Anterior cingulate cortex (tissue), 58 donors: ENCODE measurements around the gene EML6.
"Not testable (repeated sequence)": the region's sequence is repeated elsewhere in the genome, so short reads cannot be mapped to it uniquely, and the experiment has no call there.

ENCODE experiments used
- DNase-seq, 58 donors: peaks; one replicate each; lab custom pipeline; 2025; lab: John Stamatoyannopoulos, UW

Gene EML6

DNA sequence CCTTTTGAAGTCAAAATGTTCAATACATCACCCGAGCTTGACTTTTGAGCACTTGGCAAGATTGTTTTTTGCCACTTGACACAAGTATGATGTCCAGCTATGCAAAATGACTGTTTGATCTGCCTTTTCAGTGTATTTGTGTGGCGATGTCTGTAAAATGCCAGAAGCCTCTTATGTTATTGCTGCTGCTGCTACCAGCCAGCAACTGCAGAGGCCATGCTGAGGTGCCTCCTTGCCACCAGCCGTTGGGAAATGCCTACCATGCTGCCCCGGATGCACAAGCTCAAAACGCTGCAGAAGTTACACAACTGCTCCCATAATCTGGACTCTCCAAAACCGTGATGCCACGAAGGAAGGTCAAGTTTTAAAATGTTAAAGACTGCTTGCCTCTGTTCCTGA lies 246.5 kb downstream of the EML6 start:
- no peak for DNase-seq

DNA sequence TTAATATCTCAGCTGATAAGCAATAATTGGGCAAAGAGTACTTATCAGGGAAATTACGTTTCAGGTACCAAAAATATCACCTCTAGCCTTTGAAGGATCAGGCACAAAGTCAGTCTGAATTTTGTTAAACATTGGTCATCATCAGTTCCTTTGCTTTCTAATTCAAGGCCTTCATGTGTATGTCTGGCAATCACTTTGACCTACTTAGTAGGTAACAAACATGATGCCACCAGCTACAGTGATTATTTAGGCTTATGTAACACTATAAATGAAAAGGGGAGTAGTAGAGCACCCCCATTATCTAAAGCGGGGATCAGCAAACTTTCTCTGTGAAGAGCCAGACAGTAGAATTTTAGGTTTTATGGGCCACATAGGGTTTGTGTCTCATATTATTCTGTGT lies 251.7 kb downstream of the EML6 start:
- DNase-seq: no peak

DNA sequence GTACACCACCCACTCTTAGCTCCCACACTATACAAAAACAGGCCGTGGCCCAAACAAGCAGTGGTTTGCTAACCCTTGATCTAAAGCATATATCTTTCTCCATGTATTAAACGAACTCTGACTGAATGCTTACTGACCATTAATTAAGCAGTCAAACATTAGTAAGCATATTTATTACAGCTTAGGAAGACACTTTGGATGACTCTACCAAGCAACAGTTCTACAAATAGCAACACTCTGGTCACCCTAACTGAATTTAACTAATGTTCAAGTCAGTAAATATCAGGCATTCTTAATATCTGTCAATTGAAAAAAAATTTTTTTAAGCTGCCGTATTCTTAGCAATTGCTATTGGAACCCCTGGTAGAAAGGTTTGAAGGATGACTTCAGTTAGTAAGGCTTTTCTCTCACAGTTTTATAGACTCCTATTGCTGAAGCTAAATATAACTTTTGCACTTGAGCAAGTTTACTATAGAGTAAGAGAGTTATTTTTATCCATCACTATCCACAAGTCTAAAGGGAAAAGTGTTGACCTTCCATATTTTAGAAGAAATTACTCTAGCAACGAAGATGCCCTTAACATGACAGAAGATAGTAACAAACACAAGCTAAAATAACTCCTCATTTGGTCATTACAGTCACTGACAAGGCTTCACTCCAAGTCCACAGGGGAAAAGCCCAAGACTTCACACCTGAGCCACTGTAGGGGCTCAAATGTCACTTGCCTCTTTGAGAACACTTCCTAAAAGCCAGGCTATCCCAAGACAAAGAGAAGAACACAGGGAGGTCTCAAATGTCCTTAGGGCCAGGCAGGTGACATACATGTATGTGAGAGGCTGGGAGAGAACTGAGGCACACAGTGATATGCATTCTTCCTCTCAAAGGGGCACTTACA lies 252.4 kb downstream of the EML6 start:
- no peak for DNase-seq

DNA sequence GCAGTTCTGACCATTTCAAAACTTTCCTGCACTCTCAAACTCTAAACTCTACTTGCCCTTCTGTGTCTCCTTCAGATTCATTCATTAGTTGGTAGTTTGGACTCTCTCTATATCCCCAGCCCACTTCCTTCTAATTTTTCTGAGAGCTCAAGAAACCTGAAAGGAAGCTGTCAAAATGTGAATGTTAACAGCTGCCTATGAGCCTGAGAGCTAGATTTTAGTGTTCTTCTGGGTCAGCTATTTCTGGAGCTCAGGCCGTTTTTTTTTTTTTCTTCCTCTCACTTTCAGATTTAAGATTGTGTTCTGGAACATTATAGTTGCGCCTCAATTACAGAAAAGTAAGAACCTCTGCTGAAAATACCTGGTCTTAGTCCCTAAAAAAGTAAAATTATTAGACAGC lies 253.7 kb downstream of the EML6 start:
- no peak for DNase-seq

DNA sequence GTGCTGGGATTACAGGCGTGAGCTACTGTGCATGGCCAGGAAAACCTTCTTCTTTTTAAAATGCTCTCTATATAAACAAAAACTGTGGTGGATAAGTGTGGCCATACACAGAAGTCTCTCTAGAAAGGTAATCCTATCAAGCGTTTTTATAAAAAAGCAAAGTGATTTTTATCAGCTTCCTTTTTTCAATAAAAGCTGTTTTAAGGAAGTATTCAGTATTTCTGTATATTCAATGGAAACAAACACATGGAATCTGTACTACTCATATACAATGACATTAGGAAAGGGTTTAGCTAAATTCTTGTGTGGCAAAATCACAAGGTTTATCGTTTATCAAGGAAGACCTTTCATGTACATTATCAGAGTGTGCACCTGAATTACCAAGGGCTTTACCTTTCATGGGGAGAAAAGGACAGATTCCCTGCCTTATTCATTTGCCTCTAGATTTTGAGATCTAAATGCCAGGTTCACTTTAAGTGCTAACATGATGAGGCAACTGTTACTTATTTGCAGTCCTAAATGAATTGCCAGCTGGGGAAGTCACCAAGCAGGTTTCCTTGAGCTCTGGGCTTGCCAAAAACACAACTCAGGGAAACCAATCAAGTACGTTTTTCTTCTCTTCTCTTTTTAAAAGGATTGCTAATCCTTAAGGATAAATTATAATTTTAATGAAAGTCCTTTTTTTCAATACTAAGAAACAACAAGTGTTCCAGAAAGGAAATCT lies 256.0 kb downstream of the EML6 start:
- DNase-seq: peak in 1 of 58 donors; percentile 28

DNA sequence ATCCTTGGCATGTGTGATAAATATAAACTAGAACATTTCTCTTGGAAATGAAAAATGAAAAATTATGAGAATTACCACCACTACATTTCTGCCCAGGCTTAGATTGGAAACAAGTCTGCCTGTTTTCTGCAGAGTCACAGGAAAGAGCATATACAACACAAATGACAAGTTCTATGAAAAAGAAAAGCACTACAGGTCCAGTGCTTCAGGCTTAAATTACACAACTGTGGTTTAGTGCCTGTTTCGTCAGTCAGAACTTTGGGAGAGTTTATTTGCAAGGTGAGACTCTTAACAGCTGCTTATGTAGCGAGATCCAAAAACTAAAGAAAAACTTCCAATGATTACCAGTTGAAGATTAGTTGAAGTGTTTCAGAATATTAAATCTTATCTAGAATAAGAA lies 257.9 kb downstream of the EML6 start:
- DNase-seq: no peak

DNA sequence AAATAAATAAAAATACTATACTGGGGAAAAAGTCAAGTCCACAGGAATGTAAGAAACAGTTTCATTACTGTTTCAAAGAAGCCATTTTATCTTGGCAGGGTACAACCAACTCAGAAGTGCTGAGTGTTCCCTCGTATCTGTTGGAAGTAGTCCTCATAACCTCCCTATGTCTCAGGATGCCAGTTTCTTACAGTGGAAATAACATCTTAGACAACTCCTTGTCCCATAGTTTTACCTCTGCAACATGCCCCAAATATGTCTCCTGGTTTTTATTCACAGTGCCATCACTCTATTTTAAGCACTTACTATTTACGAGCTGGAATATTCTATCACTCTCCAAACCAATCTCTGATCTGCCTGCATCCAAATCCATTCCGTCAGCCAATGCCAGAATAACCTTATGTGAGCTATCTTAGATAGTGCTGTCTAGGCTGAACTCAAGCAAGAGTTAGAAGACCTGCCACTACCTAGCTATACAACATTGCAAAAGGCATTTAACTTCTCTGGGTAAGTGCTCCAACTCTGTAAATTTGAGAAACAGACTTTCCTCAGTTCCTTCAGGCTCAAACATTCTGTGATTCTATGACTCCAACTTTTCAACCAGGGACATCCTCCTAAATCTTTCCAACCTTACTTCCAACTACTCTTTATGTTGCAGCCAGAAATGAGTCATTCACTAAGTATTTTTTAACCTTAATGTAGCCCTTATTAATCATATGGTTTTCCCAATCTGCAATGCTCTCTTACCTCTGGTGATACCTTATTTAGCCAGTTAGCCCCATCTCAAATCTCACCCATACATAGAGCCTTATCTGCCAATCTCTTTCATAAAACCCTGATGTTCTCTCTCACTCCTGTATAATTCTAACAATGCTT lies 260.1 kb downstream of the EML6 start:
- no peak for DNase-seq

DNA sequence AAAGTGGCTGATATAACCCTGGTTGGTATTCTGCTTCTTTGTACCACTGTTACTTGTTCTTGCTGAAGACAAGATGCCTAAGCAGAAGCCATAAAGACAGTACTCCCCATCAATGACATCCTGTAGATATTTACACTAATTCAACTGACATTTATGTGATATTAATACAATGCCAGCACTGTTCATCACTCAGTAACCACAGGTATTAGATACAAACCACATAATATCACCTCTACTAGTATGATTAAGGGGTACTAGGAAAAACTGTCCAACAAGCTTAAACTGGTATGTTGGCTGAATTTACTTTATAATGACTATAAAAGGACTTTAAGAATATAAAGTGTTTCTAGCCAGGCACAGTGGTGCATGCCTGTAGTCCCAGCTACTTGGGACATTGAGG lies 261.0 kb downstream of the EML6 start:
- no peak for DNase-seq

DNA sequence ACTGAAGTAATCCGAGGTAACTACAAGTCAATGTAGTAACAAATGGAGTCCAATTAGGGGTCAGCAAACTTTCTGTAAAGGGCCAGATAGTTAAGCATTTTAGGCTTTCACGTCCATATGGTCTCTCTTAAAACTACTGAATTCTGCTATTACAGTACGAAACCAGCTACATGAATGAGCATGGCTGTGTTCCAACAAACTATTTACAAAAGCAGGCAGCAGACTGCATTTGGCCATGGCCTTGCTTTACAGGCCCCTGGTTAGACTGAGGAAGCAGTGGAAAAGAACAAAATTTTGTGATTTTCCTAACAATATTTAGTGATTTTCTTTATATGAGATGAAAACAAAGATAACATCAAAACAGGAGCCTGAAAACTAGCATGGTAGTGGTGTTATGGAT lies 262.8 kb downstream of the EML6 start:
- no peak for DNase-seq

DNA sequence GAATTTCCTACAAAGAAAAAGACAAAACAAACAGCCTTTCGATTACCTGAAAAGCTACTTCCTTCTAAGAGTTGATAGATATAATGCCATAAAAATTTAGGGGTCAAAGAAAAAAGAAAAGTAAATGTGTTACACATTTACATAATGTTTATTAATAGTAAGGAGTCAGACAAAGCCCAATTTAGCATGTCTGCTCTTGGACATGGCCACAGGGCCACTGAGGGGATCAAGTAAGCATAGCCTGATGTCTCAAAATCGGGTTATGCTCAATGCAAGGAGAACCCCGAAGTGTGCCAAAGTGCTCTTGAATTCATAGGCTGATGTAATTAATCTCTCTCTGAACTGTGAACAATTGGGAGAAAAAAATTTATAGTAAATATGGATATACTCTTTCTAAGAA lies 265.1 kb downstream of the EML6 start:
- no peak for DNase-seq

DNA sequence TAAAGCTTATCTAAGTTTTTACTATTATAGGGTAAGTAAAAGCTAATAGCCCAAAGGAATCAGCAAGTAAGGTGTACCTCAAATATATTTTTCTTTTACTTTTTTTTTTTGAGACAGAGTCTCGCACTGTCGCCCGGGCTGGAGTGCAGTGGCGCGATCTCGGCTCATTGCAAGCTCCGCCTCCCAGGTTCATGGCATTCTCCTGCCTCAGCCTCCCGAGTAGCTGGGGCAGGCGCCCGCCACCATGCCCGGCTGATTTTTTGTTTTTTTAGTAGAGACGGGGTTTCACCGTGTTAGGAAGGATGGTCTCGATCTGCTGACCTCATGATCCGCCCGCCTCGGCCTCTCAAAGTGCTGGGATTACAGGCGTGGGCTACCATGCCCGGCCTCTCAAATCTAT lies 267.2 kb downstream of the EML6 start:
- DNase-seq: not testable (repeated sequence)

DNA sequence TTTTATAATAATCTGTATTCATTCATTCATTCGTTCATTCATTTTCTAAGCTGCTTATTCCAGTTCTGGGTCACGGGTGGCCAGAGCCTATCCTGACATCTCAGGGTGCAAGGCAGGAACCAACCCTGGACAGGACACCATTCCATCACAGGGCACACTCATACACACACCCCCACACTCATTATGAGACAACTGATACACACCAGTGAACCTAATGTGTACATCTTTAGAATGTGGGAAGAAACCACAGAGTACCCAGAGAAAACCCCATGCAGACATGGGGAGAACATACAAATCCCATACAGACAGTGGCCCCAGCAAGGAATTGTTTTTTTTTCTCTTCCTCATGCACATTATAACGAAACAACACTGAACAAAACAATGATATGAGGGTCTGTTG lies 272.1 kb downstream of the EML6 start:
- no peak for DNase-seq

DNA sequence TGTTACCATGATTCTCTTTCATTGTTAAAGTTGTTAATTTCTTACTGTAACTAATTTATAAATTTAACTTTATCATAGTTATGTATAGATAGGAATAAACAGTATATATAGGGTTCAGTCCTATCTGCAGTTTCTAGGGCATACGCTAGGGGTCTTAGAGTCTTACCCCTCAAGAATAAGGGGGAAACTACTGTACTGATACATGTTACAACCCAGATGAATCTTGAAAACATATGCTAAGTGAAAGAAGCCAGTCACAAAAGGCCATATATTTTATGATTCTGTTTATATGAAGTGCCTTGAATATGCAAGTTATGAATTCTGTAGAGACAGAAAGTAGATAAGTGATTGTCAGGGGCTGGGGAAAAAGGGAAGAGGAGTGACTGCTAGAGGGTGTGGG lies 274.4 kb downstream of the EML6 start:
- DNase-seq: no peak

DNA sequence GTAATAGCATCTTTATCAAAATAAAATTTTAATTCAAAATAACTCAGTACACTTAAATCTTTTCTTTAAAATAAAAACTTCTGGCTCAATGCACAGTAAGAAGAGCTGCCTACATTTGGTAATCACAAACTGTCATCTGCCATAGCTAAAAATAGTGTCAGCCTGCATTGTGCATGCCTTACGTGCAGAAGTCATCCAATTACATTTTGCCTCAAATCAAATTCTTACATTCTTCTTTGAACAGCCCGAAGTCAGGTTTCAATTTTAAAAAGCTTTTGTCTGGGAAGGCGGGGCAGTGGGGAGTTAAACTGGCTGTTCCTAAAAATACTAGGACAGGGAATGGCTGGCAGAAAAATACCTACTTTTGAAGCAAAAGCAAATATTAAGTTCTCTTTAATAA lies 275.7 kb downstream of the EML6 start:
- peak in 4 of 58 donors; percentile 15 to 47 (median 22) for DNase-seq

DNA sequence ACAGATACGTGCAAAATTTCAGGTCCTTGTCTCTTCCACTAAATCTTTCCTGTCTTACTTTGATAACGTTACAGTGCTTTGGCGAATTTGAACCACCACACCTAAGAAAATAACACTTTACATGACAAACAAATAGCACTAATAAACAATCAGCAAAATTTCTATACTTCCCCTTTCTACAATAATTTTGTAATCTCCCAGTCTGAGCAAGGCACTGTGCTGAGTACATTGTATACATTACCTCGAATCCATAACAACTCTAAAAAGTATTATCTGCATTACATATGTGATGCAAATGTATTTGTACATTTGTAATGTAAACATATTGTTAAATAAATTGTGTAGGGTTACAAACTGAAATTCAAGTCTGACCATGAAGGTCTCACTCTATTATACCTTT lies 276.9 kb downstream of the EML6 start:
- DNase-seq: no peak

DNA sequence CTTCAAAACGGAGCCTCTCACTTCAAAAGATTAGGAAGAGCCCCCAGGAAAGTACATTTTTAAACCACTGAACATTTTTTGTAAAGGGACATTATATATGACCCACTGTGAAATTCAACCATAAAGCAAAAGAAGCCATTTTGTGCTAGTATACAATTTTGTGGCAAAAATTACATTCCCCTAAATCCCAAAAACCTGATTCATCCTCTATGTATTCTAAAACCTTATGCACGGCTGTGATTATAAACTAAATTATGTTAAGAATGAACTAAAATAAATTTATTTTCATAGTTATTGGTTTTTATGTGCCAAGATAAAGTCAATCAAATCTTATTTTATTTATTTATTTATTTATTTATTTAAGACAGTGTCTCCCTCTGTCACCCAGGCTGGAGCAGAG lies 278.3 kb downstream of the EML6 start:
- no peak for DNase-seq

DNA sequence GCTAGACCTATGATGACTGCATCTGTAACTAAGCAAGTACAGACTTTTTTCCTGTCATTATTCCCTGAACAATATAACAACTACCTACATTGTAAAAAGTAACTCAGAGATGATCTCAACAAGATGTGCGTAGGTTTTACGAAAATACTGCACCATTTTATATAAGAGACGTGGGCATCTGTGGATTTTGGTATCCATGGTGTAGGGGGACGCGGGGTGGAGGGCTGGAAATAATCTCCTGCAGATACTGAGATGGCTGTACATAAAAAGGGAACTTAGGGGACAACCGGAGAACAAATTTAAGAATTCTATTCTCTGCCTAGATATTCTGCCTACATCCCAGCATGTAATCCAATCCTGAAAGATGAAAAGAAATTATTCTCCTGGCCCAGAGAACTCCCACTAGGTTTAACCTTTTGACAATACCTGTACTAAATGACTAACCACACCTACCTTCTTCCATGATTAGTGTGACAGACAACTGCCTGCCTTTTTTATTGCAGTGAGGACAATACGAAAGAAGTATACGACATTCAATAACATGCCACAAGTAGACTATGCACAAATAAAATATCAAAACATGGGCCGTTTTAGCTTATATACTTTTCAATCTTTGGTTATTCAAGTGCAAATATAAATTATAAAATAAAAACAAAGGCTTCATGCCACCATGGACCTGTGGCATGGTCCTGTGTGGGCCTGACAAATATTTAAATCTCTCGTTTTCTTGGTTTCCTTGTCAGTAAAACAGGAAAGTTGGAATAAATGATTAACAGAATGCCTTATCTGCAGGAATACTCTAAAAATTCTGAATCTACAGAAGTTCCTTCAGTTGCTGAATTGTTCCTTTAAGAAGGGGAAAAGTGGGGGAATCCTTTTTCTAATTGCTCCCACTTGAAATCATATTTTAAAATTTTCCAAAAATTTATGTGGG lies 280.5 kb downstream of the EML6 start:
- DNase-seq: peak in 2 of 58 donors; percentile 3 to 18

DNA sequence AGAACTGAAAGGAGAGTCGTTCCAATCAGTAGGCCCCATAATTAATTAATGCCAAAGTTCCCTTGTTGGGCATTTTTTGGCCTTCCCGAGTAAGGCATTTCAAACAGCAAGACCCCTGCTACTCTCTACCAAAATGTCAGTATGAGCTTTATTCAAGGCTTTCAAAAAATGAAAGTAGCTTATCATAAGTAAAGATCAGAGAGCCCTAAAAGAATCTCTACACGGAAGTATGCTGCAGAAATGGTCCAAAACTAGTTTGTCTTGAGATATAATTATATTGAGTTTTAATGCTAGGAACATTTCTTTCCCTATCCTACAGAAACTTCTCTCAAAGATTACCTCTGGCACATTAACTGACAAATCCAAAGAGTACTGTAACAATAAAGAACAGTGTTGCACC lies 282.8 kb downstream of the EML6 start:
- no peak for DNase-seq

DNA sequence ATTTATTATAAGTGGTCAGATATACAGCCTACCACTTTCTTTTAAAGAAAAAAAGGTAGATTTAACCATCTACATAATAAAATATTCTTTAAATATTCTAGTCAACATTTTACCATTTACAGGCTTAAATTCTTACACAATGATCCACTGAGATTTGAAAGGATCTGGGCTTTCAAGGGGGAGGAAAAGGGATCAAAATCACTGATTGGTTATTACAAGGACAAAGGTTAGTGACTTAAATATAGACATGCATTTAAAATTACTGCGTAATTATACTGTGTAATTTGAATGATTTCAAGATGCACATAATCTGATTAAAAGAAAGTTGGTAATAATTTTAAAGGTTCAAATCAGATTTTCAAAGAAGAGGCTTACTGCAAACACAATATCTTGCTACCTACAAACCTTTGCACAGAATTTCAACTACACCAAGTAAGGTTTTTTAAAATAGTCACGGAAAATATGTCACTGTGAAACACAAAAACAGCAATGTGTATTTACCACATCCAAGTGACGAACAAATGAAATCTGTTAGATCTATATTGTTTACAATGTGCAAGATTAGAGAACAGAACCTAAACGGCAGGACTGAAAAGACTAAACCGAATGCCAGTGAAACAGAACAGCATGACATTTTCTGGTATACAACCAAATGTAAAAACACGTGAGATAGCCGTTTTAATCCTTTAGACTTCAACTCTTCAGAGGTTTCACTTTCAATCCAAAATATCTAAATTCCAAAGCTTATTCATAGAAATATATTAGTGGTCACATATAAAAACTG lies 286.0 kb downstream of the EML6 start:
- no peak for DNase-seq
